Tibial nerve (tissue), 4 donors: Measurements from ENCODE around the gene BMPR1A.

Experiments
- EP300 ChIP-seq, 2 donors: sonication (generic); formaldehyde crosslinking; IDR thresholded peaks; one replicate each; pipeline ENCODE4 v1.6.1; 2017; ENCODE audit warnings: antibody characterized with exemption in 2 of 2, mild to moderate bottlenecking in 1 of 2
- POLR2A ChIP-seq, 2 donors: fragments of 450-650 bp; IDR thresholded peaks; one replicate each; pipeline ENCODE4 v1.6.1; 2017; ENCODE audit warnings: antibody characterized with exemption in 2 of 2, mild to moderate bottlenecking in 2 of 2, moderate library complexity in 2 of 2
- TF ChIP-seq, protein P1 (sequence below), 5 experiments: fragments of 200-600 bp in 3 of 5; fragments of 450-650 bp in 2 of 5; sonication (generic) in 3 of 5; IDR thresholded peaks; one replicate each; pipeline ENCODE4 v1.5.1; 2016 to 2019; ENCODE audit warnings: antibody characterized with exemption in 5 of 5, mild to moderate bottlenecking in 3 of 5, moderate library complexity in 2 of 5

DNA sequence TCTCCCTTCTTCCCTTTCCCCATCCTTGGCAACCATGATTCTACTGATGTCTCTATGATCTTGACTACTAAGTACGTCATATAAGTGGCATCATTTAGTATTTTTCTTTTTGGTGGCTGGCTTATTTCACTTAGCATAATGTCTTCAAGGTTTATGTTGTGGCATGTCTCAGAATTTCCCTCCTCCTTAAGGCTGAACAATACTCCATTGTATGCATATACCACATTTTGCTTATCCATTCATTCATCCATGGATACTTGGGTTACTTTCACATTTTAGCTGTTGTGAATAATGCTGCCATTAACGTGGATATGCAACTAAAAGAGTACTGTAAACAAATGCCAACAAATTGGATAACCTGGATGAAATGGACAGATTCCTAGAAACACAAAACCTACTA, 60.8 kb downstream of the BMPR1A start:
- TF ChIP-seq, protein P1, sequence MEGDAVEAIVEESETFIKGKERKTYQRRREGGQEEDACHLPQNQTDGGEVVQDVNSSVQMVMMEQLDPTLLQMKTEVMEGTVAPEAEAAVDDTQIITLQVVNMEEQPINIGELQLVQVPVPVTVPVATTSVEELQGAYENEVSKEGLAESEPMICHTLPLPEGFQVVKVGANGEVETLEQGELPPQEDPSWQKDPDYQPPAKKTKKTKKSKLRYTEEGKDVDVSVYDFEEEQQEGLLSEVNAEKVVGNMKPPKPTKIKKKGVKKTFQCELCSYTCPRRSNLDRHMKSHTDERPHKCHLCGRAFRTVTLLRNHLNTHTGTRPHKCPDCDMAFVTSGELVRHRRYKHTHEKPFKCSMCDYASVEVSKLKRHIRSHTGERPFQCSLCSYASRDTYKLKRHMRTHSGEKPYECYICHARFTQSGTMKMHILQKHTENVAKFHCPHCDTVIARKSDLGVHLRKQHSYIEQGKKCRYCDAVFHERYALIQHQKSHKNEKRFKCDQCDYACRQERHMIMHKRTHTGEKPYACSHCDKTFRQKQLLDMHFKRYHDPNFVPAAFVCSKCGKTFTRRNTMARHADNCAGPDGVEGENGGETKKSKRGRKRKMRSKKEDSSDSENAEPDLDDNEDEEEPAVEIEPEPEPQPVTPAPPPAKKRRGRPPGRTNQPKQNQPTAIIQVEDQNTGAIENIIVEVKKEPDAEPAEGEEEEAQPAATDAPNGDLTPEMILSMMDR (IDR thresholded peaks at IDR 0.05): no peak
- TF ChIP-seq POLR2A (IDR thresholded peaks at IDR 0.05) (no peak), EP300 (IDR thresholded peaks at IDR 0.05) (no peak)
